Loucy (cell line): ENCODE measurements around the gene ACLY.
"Not testable (repeated sequence)": the region's sequence is repeated elsewhere in the genome, so short reads cannot be mapped to it uniquely, and the experiment has no call there.

ENCODE experiments used
- H2AFZ ChIP-seq: fragments of 200-600 bp; sonication (generic); 2 replicates; pipeline ENCODE4 v1.6.0; 2016; ENCODE audit warnings: antibody characterized with exemption, mild to moderate bottlenecking, low read length, moderate library complexity
- H3F3A ChIP-seq: fragments of 200-600 bp; 2 replicates; pipeline ENCODE4 v1.6.0; 2016; ENCODE audit warnings: antibody characterized with exemption, low read depth, mild to moderate bottlenecking
- H3K27me3 ChIP-seq: fragments of 200-600 bp; sonication (generic); 2 replicates; pipeline ENCODE4 v1.6.1; 2014; ENCODE audit warnings: low read length, mild to moderate bottlenecking; ENCODE audit not compliant: insufficient read depth, poor library complexity, severe bottlenecking
- H3K36me3 ChIP-seq: fragments of 200-600 bp; sonication (generic); 2 replicates; pipeline ENCODE4 v1.6.1; 2016; ENCODE audit warnings: low read length; ENCODE audit not compliant: insufficient read depth
- H3K4me1 ChIP-seq: fragments of 200-600 bp; sonication (generic); 2 replicates; pipeline ENCODE4 v1.5.1; 2014; ENCODE audit warnings: low read length, mild to moderate bottlenecking; ENCODE audit not compliant: insufficient read depth, poor library complexity, severe bottlenecking
- H3K4me2 ChIP-seq: fragments of 200-600 bp; sonication (generic); 2 replicates; pipeline ENCODE4 v1.6.0; 2014; ENCODE audit warnings: antibody characterized with exemption, low read length, low read depth, mild to moderate bottlenecking; ENCODE audit not compliant: poor library complexity, severe bottlenecking
- H3K4me3 ChIP-seq: fragments of 200-600 bp; sonication (generic); 2 replicates; pipeline ENCODE4 v1.5.1; 2014; ENCODE audit warnings: low read length, mild to moderate bottlenecking, mixed read lengths; ENCODE audit not compliant: poor library complexity, severe bottlenecking
- H3K79me2 ChIP-seq: fragments of 200-600 bp; sonication (generic); 2 replicates; pipeline ENCODE4 v1.6.1; 2014; ENCODE audit warnings: low read length; ENCODE audit not compliant: insufficient read depth
- H3K9ac ChIP-seq: fragments of 200-600 bp; sonication (generic); 2 replicates; pipeline ENCODE4 v1.6.0; 2014; ENCODE audit warnings: mild to moderate bottlenecking, low read depth, low read length, moderate library complexity; ENCODE audit not compliant: poor library complexity, severe bottlenecking
- H3K9me2 ChIP-seq: fragments of 200-600 bp; sonication (generic); replicated peaks from 2 replicates; pipeline ENCODE4 v1.6.1; 2016; ENCODE audit warnings: low read depth, low read length, mixed read lengths
- H3K9me3 ChIP-seq: fragments of 200-600 bp; sonication (generic); 2 replicates; pipeline ENCODE4 v1.6.1; 2014; ENCODE audit warnings: mild to moderate bottlenecking, antibody characterized with exemption, low read length, low read depth; ENCODE audit not compliant: insufficient read depth
- H4K20me1 ChIP-seq: fragments of 200-600 bp; sonication (generic); 2 replicates; pipeline ENCODE4 v1.6.0; 2014; ENCODE audit warnings: antibody characterized with exemption, low read length, mild to moderate bottlenecking; ENCODE audit not compliant: insufficient read depth, poor library complexity, severe bottlenecking
- EZH2phosphoT487 ChIP-seq: fragments of 200-600 bp; IDR thresholded peaks from 2 replicates; pipeline ENCODE4 v1.6.1; 2018; ENCODE audit warnings: antibody characterized with exemption, mild to moderate bottlenecking, moderate library complexity, borderline replicate concordance
- TF ChIP-seq, protein P1 (sequence below): fragments of 200-600 bp; sonication (generic); conservative IDR thresholded peaks from 2 replicates; pipeline ENCODE4 v1.5.1; 2014; ENCODE audit warnings: mild to moderate bottlenecking, antibody characterized with exemption, low read length

The ACLY gene

DNA sequence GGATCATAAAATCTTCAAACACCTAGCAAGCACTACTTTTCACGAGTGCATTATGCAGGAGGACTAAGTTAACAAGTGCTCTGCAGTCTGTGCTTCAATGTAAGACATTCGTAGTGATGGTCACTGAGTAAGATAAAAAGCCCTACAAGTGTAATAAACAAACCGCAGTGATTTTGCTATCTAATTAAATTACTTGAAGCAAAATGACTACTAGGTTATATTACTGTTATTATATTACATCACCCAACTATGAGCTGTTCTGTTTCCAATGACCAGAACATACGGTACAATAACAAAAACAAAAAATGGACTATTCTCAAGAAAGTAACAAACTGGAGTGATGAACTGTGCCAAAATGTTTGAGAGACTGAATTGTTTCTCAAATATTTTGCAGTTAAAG lies 70.0 kb downstream of the ACLY start:
- Histone ChIP-seq H3F3A (no peaks in the 10 kb centered on the region), H3K9me2 (no peaks in the 10 kb centered on the region), H4K20me1 (peaks cover 18% of the 10 kb centered on the region), H3K27me3 (no peaks in the 10 kb centered on the region), H3K36me3 (peaks cover 46% of the 10 kb centered on the region), H3K4me1 (no peaks in the 10 kb centered on the region), H2AFZ (no peak overlapping the region), H3K9ac (no peak overlapping the region), H3K4me2 (no peak overlapping the region), H3K79me2 (peaks cover 51% of the 10 kb centered on the region; the same call in 1 of the 2 replicates), H3K9me3 (no peaks in the 10 kb centered on the region), H3K4me3 (no peak overlapping the region)
- TF ChIP-seq, protein P1, sequence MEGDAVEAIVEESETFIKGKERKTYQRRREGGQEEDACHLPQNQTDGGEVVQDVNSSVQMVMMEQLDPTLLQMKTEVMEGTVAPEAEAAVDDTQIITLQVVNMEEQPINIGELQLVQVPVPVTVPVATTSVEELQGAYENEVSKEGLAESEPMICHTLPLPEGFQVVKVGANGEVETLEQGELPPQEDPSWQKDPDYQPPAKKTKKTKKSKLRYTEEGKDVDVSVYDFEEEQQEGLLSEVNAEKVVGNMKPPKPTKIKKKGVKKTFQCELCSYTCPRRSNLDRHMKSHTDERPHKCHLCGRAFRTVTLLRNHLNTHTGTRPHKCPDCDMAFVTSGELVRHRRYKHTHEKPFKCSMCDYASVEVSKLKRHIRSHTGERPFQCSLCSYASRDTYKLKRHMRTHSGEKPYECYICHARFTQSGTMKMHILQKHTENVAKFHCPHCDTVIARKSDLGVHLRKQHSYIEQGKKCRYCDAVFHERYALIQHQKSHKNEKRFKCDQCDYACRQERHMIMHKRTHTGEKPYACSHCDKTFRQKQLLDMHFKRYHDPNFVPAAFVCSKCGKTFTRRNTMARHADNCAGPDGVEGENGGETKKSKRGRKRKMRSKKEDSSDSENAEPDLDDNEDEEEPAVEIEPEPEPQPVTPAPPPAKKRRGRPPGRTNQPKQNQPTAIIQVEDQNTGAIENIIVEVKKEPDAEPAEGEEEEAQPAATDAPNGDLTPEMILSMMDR, result no peak
- TF ChIP-seq EZH2phosphoT487, result no peak

DNA sequence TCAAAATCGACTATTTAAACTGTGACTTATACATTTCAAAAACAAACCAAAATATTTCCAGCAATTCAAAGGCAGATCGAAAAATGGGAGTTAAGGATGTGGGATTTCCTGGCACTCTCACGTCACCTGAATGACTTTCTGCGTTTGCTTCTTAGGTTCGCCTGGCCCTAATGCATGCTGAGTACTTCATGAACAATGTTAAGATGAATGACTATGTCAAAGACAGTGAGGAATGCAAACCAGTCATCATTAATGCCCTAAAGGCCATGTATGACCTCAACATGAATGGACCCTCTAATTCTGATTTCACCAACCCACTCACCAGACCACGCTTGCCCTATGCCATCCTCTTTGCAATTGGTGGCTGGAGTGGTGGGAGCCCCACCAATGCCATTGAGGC lies 73.8 kb downstream of the ACLY start:
- Histone ChIP-seq H3K9me3 (no peaks in the 10 kb centered on the region), H3K9ac (no peak overlapping the region), H3K79me2 (peaks cover 19% of the 10 kb centered on the region; the same call in 1 of the 2 replicates), H2AFZ (no peak overlapping the region), H3K27me3 (no peaks in the 10 kb centered on the region), H3F3A (no peaks in the 10 kb centered on the region), H3K9me2 (no peaks in the 10 kb centered on the region), H3K36me3 (peaks cover 10% of the 10 kb centered on the region; the same call in 1 of the 2 replicates), H3K4me1 (no peaks in the 10 kb centered on the region), H4K20me1 (no peaks in the 10 kb centered on the region), H3K4me2 (no peak overlapping the region), H3K4me3 (no peak overlapping the region)
- no peak for TF ChIP-seq EZH2phosphoT487
- TF ChIP-seq, protein P1, result no peak

DNA sequence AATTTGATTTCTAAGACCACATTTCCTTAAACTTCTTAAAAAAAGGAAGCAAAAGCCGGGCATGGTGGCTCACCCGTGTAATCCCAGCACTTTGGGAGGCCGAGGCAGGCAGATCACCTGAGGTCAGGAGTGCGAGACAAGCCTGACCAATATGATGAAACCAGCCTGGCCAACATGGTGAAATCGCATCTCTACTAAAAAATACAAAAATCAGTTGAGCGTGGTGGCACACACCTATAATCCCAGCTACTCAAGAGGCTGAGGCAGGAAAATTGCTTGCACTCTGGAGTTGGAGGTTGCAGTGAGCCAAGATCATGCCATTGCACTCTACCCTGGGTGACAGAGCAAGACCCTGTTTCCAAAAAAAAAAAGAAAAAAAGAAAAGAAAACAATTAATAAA lies 78.0 kb downstream of the ACLY start:
- H4K20me1 ChIP-seq, H2AFZ ChIP-seq, H3K4me3 ChIP-seq, H3K79me2 ChIP-seq, H3K9ac ChIP-seq, H3F3A ChIP-seq, H3K36me3 ChIP-seq, H3K4me2 ChIP-seq, H3K27me3 ChIP-seq, H3K9me2 ChIP-seq, H3K4me1 ChIP-seq, H3K9me3 ChIP-seq: not testable (repeated sequence)

DNA sequence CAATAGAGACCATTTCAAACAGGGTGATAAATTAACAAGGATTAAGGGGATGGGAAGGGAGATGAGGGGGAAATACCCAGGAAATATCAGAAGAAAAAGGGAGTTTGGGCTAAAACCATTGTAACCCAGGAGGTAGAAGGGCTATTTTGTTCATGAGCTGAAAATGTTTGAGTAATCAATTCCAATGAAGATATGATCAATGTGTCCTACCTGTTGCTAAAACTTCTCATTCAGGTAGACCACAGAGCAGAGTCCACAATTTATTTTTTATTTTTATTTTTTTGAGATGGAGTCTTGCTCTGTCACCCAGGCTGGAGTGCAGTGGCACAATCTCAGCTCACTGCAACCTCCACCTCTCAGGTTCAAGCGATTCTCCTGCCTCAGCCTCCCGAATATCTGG lies 79.3 kb downstream of the ACLY start:
- H3K4me1 ChIP-seq, H3F3A ChIP-seq, H3K9ac ChIP-seq, H3K36me3 ChIP-seq, H3K79me2 ChIP-seq, H3K9me2 ChIP-seq, H3K9me3 ChIP-seq, H3K4me2 ChIP-seq, H2AFZ ChIP-seq, H3K4me3 ChIP-seq, H3K27me3 ChIP-seq, H4K20me1 ChIP-seq: not testable (repeated sequence)
